Left lung (tissue), 10 donors: ENCODE data around the gene SLC24A4. TPM values are rescaled to one million over a fixed set of nuclear protein-coding genes. Genes with fewer than 3 reads are reported as not detected.
A peak's percentile ranks its signal among the peaks of the same experiment; 100 is the strongest.

Experiments
- ATAC-seq: fragments of 200-7000 bp; cut with Tn5 transposase; one replicate; pipeline ENCODE4 v1.9.1; 2020; ENCODE audit warnings: moderate library complexity
- DNase-seq, 4 donors: peaks; one replicate each; pipeline ENCODE4 v3.0.0-alpha.2; 2013 to 2020
- H3K27ac ChIP-seq, 2 donors: fragments of 200-600 bp; sonication (generic) in 1 of 2; one replicate each; pipeline versions ENCODE4 v1.5.0 to v1.8.0; 2020 to 2021
- H3K27me3 ChIP-seq, 2 donors: fragments of 200-600 bp; sonication (generic) in 1 of 2; one replicate each; pipeline versions ENCODE4 v1.5.0 to v1.8.0; 2020 to 2021
- H3K36me3 ChIP-seq, 2 donors: fragments of 200-600 bp; sonication (generic) in 1 of 2; one replicate each; pipeline versions ENCODE4 v1.5.0 to v1.8.0; 2020 to 2021
- H3K4me1 ChIP-seq, 2 donors: fragments of 200-600 bp; one replicate each; pipeline ENCODE4 v1.8.0; 2021
- H3K4me3 ChIP-seq, 2 donors: fragments of 200-600 bp; sonication (generic) in 1 of 2; one replicate each; pipeline versions ENCODE4 v1.5.0 to v1.8.0; 2020 to 2021; ENCODE audit warnings: mild to moderate bottlenecking in 1 of 2
- H3K9me3 ChIP-seq, 2 donors: fragments of 200-600 bp; sonication (generic) in 1 of 2; one replicate each; pipeline versions ENCODE4 v1.5.0 to v1.8.0; 2020 to 2021
- CTCF ChIP-seq, 2 donors: fragments of 200-600 bp; sonication (generic) in 1 of 2; IDR thresholded peaks; one replicate each; pipeline versions ENCODE4 v1.5.0 to v1.8.0; 2021; ENCODE audit warnings: antibody characterized with exemption in 2 of 2
- intact Hi-C, 2 donors: fragments of 100-400 bp; cut with DNase I; formaldehyde crosslinking; loops; one replicate each; pipeline versions ENCODE4 v1.11.2 to v1.14.2; 2022
- polyA plus RNA-seq, 6 donors: library from polyadenylated mRNA; unstranded; fragments of 120-200 nt; gene quantifications; one replicate each; pipeline ENCODE4 v1.2.1, GENCODE V29; 2013; ENCODE audit not compliant: insufficient read length in 6 of 6
- total RNA-seq, 2 donors: library from RNA; stranded (reverse); fragmentation: NEBNext Ultra II Directional; extraction: Animal tissue kit (Norgen Biotek cat#: 25700); gene quantifications; one replicate each; pipeline ENCODE4 v1.2.1, GENCODE V29; 2021
- donor health status: DM: no; HTN: yes; CAD: no.
- donor health status: DM: no; HTN: no; CAD: no.

Gene SLC24A4
- total and polyA plus RNA-seq, 8 donors = 0.25 to 2.0 (median 0.47) TPM

- no peak for TF ChIP-seq CTCF (IDR thresholded peaks at IDR 0.05)
- Histone ChIP-seq H3K4me1 (peaks cover 0 to 16% of the 10 kb centered on the region in 2 donors), H3K36me3 (no peaks in the 10 kb centered on the region), H3K27ac (no peak overlapping the region), H3K9me3 (no peaks in the 10 kb centered on the region), H3K4me3 (no peak overlapping the region), H3K27me3 (no peaks in the 10 kb centered on the region)
- intact Hi-C loops = no loop called here
- no peak for ATAC-seq
- DNase-seq = no peak
These were observed 125.8 kb downstream of the SLC24A4 start for GRCh38 chr14:92448786-92449185.

- no peak overlapping the region for H3K4me3 ChIP-seq
- H3K27me3 ChIP-seq = no peaks in the 10 kb centered on the region
- H3K36me3 ChIP-seq = no peaks in the 10 kb centered on the region
- H3K4me1 ChIP-seq = peaks cover 0 to 16% of the 10 kb centered on the region in 2 donors
- no peak for ATAC-seq
- DNase-seq = no peak
- intact Hi-C loops = no loop called here
- TF ChIP-seq CTCF (IDR thresholded peaks at IDR 0.05) = no peak
- no peaks in the 10 kb centered on the region for H3K9me3 ChIP-seq
- no peak overlapping the region for H3K27ac ChIP-seq
These were observed 126.6 kb downstream of the SLC24A4 start for GRCh38 chr14:92449404-92450181.

GRCh38 chr14:92450351-92451070 is 127.5 kb downstream of the SLC24A4 start:
- Histone ChIP-seq H3K4me3 (no peak overlapping the region), H3K27me3 (no peaks in the 10 kb centered on the region), H3K36me3 (no peaks in the 10 kb centered on the region), H3K4me1 (peaks cover 0 to 16% of the 10 kb centered on the region in 2 donors), H3K9me3 (no peaks in the 10 kb centered on the region), H3K27ac (peak overlapping the region in 1 of 2 donors; percentile 47)
- TF ChIP-seq CTCF (IDR thresholded peaks at IDR 0.05) = no peak
- ATAC-seq (no peak), DNase-seq (no peak)
- intact Hi-C loops = no loop called here

GRCh38 chr14:92451245-92451644 is 128.3 kb downstream of the SLC24A4 start:
- DNase-seq = no peak
- no peak for TF ChIP-seq CTCF (IDR thresholded peaks at IDR 0.05)
- intact Hi-C loops = no loop called here
- ATAC-seq = no peak
- Histone ChIP-seq H3K4me1 (peaks cover 0 to 19% of the 10 kb centered on the region in 2 donors), H3K36me3 (no peaks in the 10 kb centered on the region), H3K9me3 (no peaks in the 10 kb centered on the region), H3K27me3 (no peaks in the 10 kb centered on the region), H3K4me3 (no peak overlapping the region), H3K27ac (peak overlapping the region in 1 of 2 donors; percentile 47)

GRCh38 chr14:92451755-92452154 is 128.8 kb downstream of the SLC24A4 start:
- H3K4me1 ChIP-seq = peaks cover 0 to 24% of the 10 kb centered on the region in 2 donors
- no peak for ATAC-seq
- H3K4me3 ChIP-seq = no peak overlapping the region
- intact Hi-C loops = no loop called here
- no peak for DNase-seq
- H3K27me3 ChIP-seq = no peaks in the 10 kb centered on the region
- no peak for TF ChIP-seq CTCF (IDR thresholded peaks at IDR 0.05)
- no peaks in the 10 kb centered on the region for H3K9me3 ChIP-seq
- no peaks in the 10 kb centered on the region for H3K36me3 ChIP-seq
- peak overlapping the region in 1 of 2 donors; percentile 47 for H3K27ac ChIP-seq
